Prostate gland (tissue), 2 donors: ENCODE measurements around the gene CDK16.

Experiments used
- POLR2A ChIP-seq: fragments of 450-650 bp; IDR thresholded peaks from one replicate; pipeline ENCODE4 v1.6.1; 2016; ENCODE audit warnings: antibody characterized with exemption, mild to moderate bottlenecking
- POLR2AphosphoS5 ChIP-seq: sonication (generic); formaldehyde crosslinking; IDR thresholded peaks from one replicate; pipeline ENCODE4 v1.6.1; 2017; ENCODE audit warnings: antibody characterized with exemption
- TF ChIP-seq, protein P1 (sequence below), 4 experiments: fragments of 200-600 bp in 2 of 4; fragments of 450-650 bp in 2 of 4; sonication (generic) in 2 of 4; IDR thresholded peaks; 1 replicate in 3 of 4; 2 replicates in 1 of 4; pipeline ENCODE4 v1.5.1; 2016 to 2019; ENCODE audit warnings: antibody characterized with exemption in 4 of 4, mild to moderate bottlenecking in 2 of 4, moderate library complexity in 2 of 4

DNA sequence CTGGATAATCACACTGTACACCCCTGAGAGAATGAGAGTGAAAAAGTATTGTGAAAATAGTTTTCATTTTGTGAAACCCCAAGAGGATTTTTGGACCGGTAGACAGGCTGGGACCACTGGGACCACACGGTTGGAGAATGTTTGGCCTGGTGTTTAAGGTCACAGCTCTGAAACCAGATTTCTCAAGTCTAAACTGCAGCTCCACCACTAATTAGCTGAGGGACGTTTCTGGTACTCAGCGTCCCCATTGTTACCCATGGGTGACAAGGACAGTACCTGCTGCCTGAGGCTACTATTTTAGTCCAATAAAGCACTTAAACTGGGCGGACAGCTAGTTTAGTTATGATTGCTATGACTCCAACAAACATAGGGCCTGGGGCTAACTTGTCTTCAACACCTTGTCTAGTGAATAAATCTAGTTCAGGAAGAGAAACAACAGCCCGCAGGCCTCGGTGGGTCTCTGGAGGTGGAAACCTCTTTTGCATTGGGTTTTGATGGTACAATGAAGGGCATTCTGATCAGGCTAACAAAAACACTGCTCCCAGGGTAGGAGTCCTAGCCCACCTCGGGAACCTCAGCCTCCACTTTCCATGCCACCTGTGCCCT is 13.8 kb downstream of the CDK16 start:
- TF ChIP-seq POLR2AphosphoS5 (no peak), POLR2A (no peak)
- TF ChIP-seq, protein P1, sequence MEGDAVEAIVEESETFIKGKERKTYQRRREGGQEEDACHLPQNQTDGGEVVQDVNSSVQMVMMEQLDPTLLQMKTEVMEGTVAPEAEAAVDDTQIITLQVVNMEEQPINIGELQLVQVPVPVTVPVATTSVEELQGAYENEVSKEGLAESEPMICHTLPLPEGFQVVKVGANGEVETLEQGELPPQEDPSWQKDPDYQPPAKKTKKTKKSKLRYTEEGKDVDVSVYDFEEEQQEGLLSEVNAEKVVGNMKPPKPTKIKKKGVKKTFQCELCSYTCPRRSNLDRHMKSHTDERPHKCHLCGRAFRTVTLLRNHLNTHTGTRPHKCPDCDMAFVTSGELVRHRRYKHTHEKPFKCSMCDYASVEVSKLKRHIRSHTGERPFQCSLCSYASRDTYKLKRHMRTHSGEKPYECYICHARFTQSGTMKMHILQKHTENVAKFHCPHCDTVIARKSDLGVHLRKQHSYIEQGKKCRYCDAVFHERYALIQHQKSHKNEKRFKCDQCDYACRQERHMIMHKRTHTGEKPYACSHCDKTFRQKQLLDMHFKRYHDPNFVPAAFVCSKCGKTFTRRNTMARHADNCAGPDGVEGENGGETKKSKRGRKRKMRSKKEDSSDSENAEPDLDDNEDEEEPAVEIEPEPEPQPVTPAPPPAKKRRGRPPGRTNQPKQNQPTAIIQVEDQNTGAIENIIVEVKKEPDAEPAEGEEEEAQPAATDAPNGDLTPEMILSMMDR (IDR thresholded peaks at IDR 0.05): no peak
